OCI-LY3 (cell line): ENCODE measurements around the gene CDC42BPA.

ENCODE experiments used
- H2AFZ ChIP-seq: fragments of 200-600, 300-600 bp; shearing (Covaris generic); 2 replicates; pipeline ENCODE4 v1.6.0; 2014; ENCODE audit warnings: antibody characterized with exemption, low read depth, low read length
- H3K27ac ChIP-seq: fragments of 200-600, 300-600 bp; sonication (generic); 2 replicates; pipeline ENCODE4 v1.5.1; 2014; ENCODE audit warnings: mild to moderate bottlenecking, low read length, moderate library complexity, mixed read lengths
- H3K27me3 ChIP-seq: fragments of 200-600, 300-600 bp; sonication (generic); 2 replicates; pipeline ENCODE4 v1.6.1; 2014; ENCODE audit warnings: low read depth, low read length, mixed read lengths
- H3K36me3 ChIP-seq: fragments of 200-600, 300-600 bp; sonication (generic); replicated peaks from 2 replicates; pipeline ENCODE3; 2014; ENCODE audit warnings: low read depth, low read length, mixed read lengths
- H3K4me1 ChIP-seq: fragments of 300-600, 200-600 bp; sonication (generic); 2 replicates; pipeline ENCODE4 v1.6.1; 2014; ENCODE audit warnings: low read length, mixed read lengths
- H3K4me2 ChIP-seq: fragments of 200-600, 300-600 bp; sonication (generic); 2 replicates; pipeline ENCODE4 v1.6.1; 2014; ENCODE audit warnings: low read length, mixed read lengths
- H3K4me3 ChIP-seq: fragments of 300-600, 200-600 bp; sonication (generic); 2 replicates; pipeline ENCODE4 v1.5.1; 2014; ENCODE audit warnings: antibody characterized with exemption, mild to moderate bottlenecking, low read length, moderate library complexity
- H3K79me2 ChIP-seq: fragments of 300-600, 200-600 bp; shearing (Covaris generic); 2 replicates; pipeline ENCODE4 v1.6.1; 2014; ENCODE audit warnings: mild to moderate bottlenecking, low read length, mixed read lengths
- H3K9ac ChIP-seq: fragments of 300-600, 200-600 bp; shearing (Covaris generic); 2 replicates; pipeline ENCODE4 v1.6.0; 2014; ENCODE audit warnings: mild to moderate bottlenecking, low read length, moderate library complexity
- H3K9me3 ChIP-seq: fragments of 200-600, 300-600 bp; shearing (Covaris generic); 2 replicates; pipeline ENCODE4 v1.6.1; 2014; ENCODE audit warnings: low read length, mixed read lengths; ENCODE audit not compliant: insufficient read depth
- H4K20me1 ChIP-seq: fragments of 200-600, 300-600 bp; sonication (generic); 2 replicates; pipeline ENCODE4 v1.6.1; 2016; ENCODE audit warnings: low read length, mixed read lengths; ENCODE audit not compliant: insufficient read depth
- CTCF ChIP-seq: fragments of 200-600, 300-600 bp; sonication (generic); IDR thresholded peaks from 2 replicates; pipeline ENCODE4 v1.5.1; 2014; ENCODE audit warnings: antibody characterized with exemption, low read length, low read depth
- EZH2phosphoT487 ChIP-seq: fragments of 200-600 bp; shearing (Covaris generic); IDR thresholded peaks from 2 replicates; pipeline ENCODE4 v1.6.1; 2018; ENCODE audit warnings: antibody characterized with exemption, mixed run types, low read depth

Gene CDC42BPA

GRCh38 chr1:227213426-227213825, 104.9 kb downstream of the CDC42BPA start:
- Histone ChIP-seq H3K4me3 (no peak overlapping the region), H2AFZ (no peak overlapping the region), H3K79me2 (no peaks in the 10 kb centered on the region), H3K36me3 (no peaks in the 10 kb centered on the region), H3K4me1 (no peaks in the 10 kb centered on the region), H3K9ac (no peak overlapping the region), H3K27me3 (peaks cover 5% of the 10 kb centered on the region), H3K9me3 (no peaks in the 10 kb centered on the region), H3K27ac (no peak overlapping the region), H4K20me1 (no peaks in the 10 kb centered on the region), H3K4me2 (no peak overlapping the region)
- TF ChIP-seq EZH2phosphoT487 = no peak
- no peak for TF ChIP-seq CTCF

GRCh38 chr1:227212164-227212563, 106.1 kb downstream of the CDC42BPA start:
- H2AFZ ChIP-seq = no peak overlapping the region
- no peak overlapping the region for H3K4me3 ChIP-seq
- no peaks in the 10 kb centered on the region for H3K4me1 ChIP-seq
- no peak overlapping the region for H3K9ac ChIP-seq
- peaks cover 5% of the 10 kb centered on the region for H3K27me3 ChIP-seq
- no peaks in the 10 kb centered on the region for H3K9me3 ChIP-seq
- TF ChIP-seq CTCF (no peak), EZH2phosphoT487 (no peak)
- no peaks in the 10 kb centered on the region for H3K36me3 ChIP-seq
- H3K4me2 ChIP-seq = no peak overlapping the region
- H3K79me2 ChIP-seq = no peaks in the 10 kb centered on the region
- H3K27ac ChIP-seq = no peak overlapping the region
- no peaks in the 10 kb centered on the region for H4K20me1 ChIP-seq

GRCh38 chr1:227210604-227211003, 107.7 kb downstream of the CDC42BPA start:
- Histone ChIP-seq H3K4me3 (no peak overlapping the region), H3K9ac (no peak overlapping the region), H3K79me2 (no peaks in the 10 kb centered on the region), H3K36me3 (no peaks in the 10 kb centered on the region), H3K27ac (no peak overlapping the region), H3K27me3 (no peaks in the 10 kb centered on the region), H3K9me3 (no peaks in the 10 kb centered on the region), H3K4me2 (no peak overlapping the region), H3K4me1 (no peaks in the 10 kb centered on the region), H4K20me1 (no peaks in the 10 kb centered on the region), H2AFZ (no peak overlapping the region)
- TF ChIP-seq EZH2phosphoT487 (no peak), CTCF (no peak)

GRCh38 chr1:227197064-227197463, 121.2 kb downstream of the CDC42BPA start:
- Histone ChIP-seq H3K4me3 (no peak overlapping the region), H4K20me1 (no peaks in the 10 kb centered on the region), H3K27me3 (no peaks in the 10 kb centered on the region), H3K9ac (no peak overlapping the region), H3K9me3 (no peaks in the 10 kb centered on the region), H3K36me3 (no peaks in the 10 kb centered on the region), H3K27ac (no peak overlapping the region), H3K4me2 (no peak overlapping the region), H3K79me2 (no peaks in the 10 kb centered on the region), H3K4me1 (no peaks in the 10 kb centered on the region), H2AFZ (no peak overlapping the region)
- TF ChIP-seq CTCF = no peak
- TF ChIP-seq EZH2phosphoT487 = no peak
